ENCODE results near the gene FBXO9.

Gene FBXO9

GRCh38 chr6:53080813-53081212, 15.6 kb downstream of the FBXO9 start:
- Histone ChIP-seq H3K36me3 (peaks cover 88% of the 10 kb centered on the region), H3K4me3 (ENCODE audit: low read depth, low read length) (no peak overlapping the region), H3K27me3 (ENCODE audit: insufficient read depth, low read depth, severe bottlenecking) (no peaks in the 10 kb centered on the region), H3K9me3 (ENCODE audit: severe bottlenecking) (no peaks in the 10 kb centered on the region), H3K27ac (no peak overlapping the region)
- TF ChIP-seq CTCF (IDR thresholded peaks at IDR 0.05; ENCODE audit: low read depth, low read length), result no peak
- no peak for DNase-seq

DNA sequence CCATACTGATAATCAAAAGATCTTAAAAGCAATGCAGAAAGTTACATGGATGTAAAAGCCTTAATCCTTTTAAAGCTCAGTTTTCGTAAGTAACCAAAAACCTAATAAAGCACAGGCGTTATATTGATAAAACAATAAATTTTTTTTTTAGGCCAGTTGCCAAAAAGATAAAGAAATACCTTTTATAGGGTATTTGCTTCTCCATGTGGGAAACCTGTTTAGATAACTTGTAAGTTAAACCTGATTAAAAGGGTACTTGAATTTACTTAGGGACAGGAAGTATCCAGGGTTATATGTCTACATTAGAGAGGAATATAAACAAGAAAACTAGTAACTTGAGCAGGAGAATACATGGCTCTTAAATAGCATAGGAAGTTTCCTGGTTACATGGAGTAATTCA, 21.1 kb downstream of the FBXO9 start:
- Histone ChIP-seq H3K27ac (no peak overlapping the region), H3K9me3 (ENCODE audit: severe bottlenecking) (no peaks in the 10 kb centered on the region), H3K4me3 (ENCODE audit: low read depth, low read length) (no peak overlapping the region), H3K27me3 (ENCODE audit: insufficient read depth, low read depth, severe bottlenecking) (no peaks in the 10 kb centered on the region), H3K36me3 (peaks cover 81% of the 10 kb centered on the region)
- TF ChIP-seq CTCF (IDR thresholded peaks at IDR 0.05; ENCODE audit: low read depth, low read length), result no peak
- no peak for DNase-seq

- no peaks in the 10 kb centered on the region for H3K9me3 ChIP-seq (ENCODE audit: severe bottlenecking)
- TF ChIP-seq CTCF (IDR thresholded peaks at IDR 0.05; ENCODE audit: low read depth, low read length), result no peak
- no peak overlapping the region for H3K27ac ChIP-seq
- H3K27me3 ChIP-seq (ENCODE audit: insufficient read depth, low read depth, severe bottlenecking), result no peaks in the 10 kb centered on the region
- no peak for DNase-seq
- peaks cover 82% of the 10 kb centered on the region for H3K36me3 ChIP-seq
- no peak overlapping the region for H3K4me3 ChIP-seq (ENCODE audit: low read depth, low read length)
These were observed 24.7 kb downstream of the FBXO9 start for GRCh38 chr6:53089948-53090347.

GRCh38 chr6:53090576-53090975, 25.4 kb downstream of the FBXO9 start:
- no peak for DNase-seq
- TF ChIP-seq CTCF (IDR thresholded peaks at IDR 0.05; ENCODE audit: low read depth, low read length), result no peak
- no peak overlapping the region for H3K27ac ChIP-seq
- no peaks in the 10 kb centered on the region for H3K9me3 ChIP-seq (ENCODE audit: severe bottlenecking)
- H3K4me3 ChIP-seq (ENCODE audit: low read depth, low read length), result no peak overlapping the region
- peaks cover 82% of the 10 kb centered on the region for H3K36me3 ChIP-seq
- no peaks in the 10 kb centered on the region for H3K27me3 ChIP-seq (ENCODE audit: insufficient read depth, low read depth, severe bottlenecking)

DNA sequence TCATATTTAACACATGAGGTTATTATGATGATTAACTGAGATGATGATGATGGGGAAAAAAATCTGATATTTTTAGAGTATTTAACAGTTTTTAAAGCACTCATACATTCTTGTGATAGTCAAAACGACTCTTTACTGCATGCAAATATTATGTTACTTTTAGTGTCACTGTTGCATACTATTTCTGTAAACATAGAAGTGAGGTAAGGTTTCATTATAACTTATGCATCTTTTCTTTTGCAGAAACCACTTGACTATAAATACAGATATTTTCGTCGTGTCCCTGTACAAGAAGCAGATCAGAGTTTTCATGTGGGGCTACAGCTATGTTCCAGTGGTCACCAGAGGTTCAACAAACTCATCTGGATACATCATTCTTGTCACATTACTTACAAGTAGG, 30.1 kb downstream of the FBXO9 start:
- Histone ChIP-seq H3K27me3 (ENCODE audit: insufficient read depth, low read depth, severe bottlenecking) (no peaks in the 10 kb centered on the region), H3K27ac (no peak overlapping the region), H3K4me3 (ENCODE audit: low read depth, low read length) (no peak overlapping the region), H3K36me3 (peaks cover 91% of the 10 kb centered on the region), H3K9me3 (ENCODE audit: severe bottlenecking) (no peaks in the 10 kb centered on the region)
- no peak for DNase-seq
- TF ChIP-seq CTCF (IDR thresholded peaks at IDR 0.05; ENCODE audit: low read depth, low read length), result no peak

DNA sequence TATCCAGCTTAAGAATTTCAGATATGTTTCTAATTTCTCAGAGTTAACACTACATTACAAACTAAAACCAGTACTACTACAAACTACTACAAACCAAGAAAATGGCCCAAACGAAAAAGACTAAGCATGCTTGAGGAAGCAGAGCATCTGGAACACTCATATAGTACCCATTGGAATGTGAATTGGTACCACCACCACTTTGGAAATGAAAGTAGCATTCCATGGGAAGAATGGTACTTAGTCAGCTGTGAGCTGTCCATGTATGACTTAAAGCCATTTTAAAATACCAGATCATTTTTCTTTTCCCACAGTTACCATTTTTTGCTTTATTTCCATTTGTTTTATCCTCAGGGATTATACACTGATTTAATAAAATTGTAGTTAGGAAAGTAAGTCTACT, 30.5 kb downstream of the FBXO9 start:
- H3K36me3 ChIP-seq, result peaks cover 91% of the 10 kb centered on the region
- DNase-seq, result no peak
- TF ChIP-seq CTCF (IDR thresholded peaks at IDR 0.05; ENCODE audit: low read depth, low read length), result no peak

More for the DNA sequence above, 30.5 kb downstream of the FBXO9 start:
- Histone ChIP-seq H3K4me3 (ENCODE audit: low read depth, low read length) (no peak overlapping the region), H3K27me3 (ENCODE audit: insufficient read depth, low read depth, severe bottlenecking) (no peaks in the 10 kb centered on the region), H3K27ac (no peak overlapping the region), H3K9me3 (ENCODE audit: severe bottlenecking) (no peaks in the 10 kb centered on the region)
